Spleen (tissue), 7 donors: ENCODE data around the gene MMUT.
"Not testable (repeated sequence)": the region's sequence is repeated elsewhere in the genome, so short reads cannot be mapped to it uniquely, and the experiment has no call there.

Experiments
- POLR2A ChIP-seq, 3 donors: fragments of 450-650 bp; IDR thresholded peaks; one replicate each; pipeline ENCODE4 v1.5.1; 2017; ENCODE audit warnings: antibody characterized with exemption in 3 of 3, mild to moderate bottlenecking in 1 of 3
- POLR2AphosphoS5 ChIP-seq, 3 donors: sonication (generic); formaldehyde crosslinking; IDR thresholded peaks; one replicate each; pipeline ENCODE4 v1.5.1; 2017; ENCODE audit warnings: antibody characterized with exemption in 3 of 3
- TF ChIP-seq, protein P1 (sequence below), 11 experiments: fragments of 200-600 bp in 7 of 11; fragments of 450-650 bp in 4 of 11; sonication (generic) in 4 of 11; IDR thresholded peaks in 8 of 11; conservative IDR thresholded peaks in 3 of 11; 1 replicate in 7 of 11; 2 replicates in 4 of 11; pipeline versions ENCODE4 v1.4.0 to v1.8.0; 2016 to 2021; ENCODE audit warnings: antibody characterized with exemption in 11 of 11, inconsistent platforms in 4 of 11, mild to moderate bottlenecking in 1 of 11
- donor health status: DM: no; HTN: no; CAD: no; lungs with moderate emphysema.
- donor health status: DM: no; HTN: no; CAD: no.
- donor health status: DM: no; HTN: no; CAD: no.

DNA sequence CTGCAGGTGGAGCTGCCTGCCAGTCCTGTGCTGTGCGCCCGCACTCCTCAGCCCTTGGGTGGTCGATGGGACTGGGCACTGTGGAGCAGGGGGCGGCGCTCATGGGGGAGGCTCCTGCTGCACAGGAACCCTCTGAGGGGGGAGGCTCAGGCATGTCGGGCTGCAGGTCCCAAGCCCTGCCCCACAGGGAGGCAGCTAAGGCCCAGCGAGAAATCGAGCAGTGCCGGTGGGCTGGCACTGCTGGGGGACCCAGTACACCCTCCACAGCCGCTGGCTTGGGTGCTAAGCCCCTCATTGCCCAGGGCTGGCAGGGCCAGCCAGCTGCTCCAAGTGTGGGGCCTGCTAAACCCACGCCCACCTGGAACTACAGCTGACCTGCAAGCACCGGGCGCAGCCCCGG, 20.3 kb upstream of the MMUT start:
- TF ChIP-seq, protein P1, sequence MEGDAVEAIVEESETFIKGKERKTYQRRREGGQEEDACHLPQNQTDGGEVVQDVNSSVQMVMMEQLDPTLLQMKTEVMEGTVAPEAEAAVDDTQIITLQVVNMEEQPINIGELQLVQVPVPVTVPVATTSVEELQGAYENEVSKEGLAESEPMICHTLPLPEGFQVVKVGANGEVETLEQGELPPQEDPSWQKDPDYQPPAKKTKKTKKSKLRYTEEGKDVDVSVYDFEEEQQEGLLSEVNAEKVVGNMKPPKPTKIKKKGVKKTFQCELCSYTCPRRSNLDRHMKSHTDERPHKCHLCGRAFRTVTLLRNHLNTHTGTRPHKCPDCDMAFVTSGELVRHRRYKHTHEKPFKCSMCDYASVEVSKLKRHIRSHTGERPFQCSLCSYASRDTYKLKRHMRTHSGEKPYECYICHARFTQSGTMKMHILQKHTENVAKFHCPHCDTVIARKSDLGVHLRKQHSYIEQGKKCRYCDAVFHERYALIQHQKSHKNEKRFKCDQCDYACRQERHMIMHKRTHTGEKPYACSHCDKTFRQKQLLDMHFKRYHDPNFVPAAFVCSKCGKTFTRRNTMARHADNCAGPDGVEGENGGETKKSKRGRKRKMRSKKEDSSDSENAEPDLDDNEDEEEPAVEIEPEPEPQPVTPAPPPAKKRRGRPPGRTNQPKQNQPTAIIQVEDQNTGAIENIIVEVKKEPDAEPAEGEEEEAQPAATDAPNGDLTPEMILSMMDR (IDR thresholded peaks at IDR 0.05 in 8 of 11, conservative IDR thresholded peaks at IDR 0.05 in 3 of 11) = not testable (repeated sequence)
- not testable (repeated sequence) for TF ChIP-seq POLR2AphosphoS5, POLR2A (IDR thresholded peaks at IDR 0.05)
